AG04449 (cell line): ENCODE results near the gene QRICH1.

Experiments used
- CTCF ChIA-PET: fragments of 350-600 bp; formaldehyde crosslinking; extraction: SDS; loops from one replicate; lab custom pipeline; 2021; ENCODE audit warnings: antibody characterized with exemption; lab: Yijun Ruan, JAX
- POLR2A ChIA-PET: fragments of 400-600, 350-600 bp; formaldehyde crosslinking; extraction: SDS; loops from one replicate; lab custom pipeline; 2020; ENCODE audit warnings: antibody characterized with exemption, inconsistent platforms; lab: Yijun Ruan, JAX
- DNase-seq: peaks from one replicate; pipeline ENCODE4 v3.0.0-alpha.2; 2010; ENCODE audit warnings: low read depth, low spot score
- H3K4me3 ChIP-seq: 2 replicates; pipeline ENCODE4 v1.5.1; 2011; ENCODE audit warnings: low read depth, mild to moderate bottlenecking, control low read depth, low read length
- CTCF ChIP-seq: IDR thresholded peaks from one replicate; pipeline ENCODE4 v1.5.1; 2011; ENCODE audit warnings: mild to moderate bottlenecking, moderate library complexity, low read length, control low read depth, inconsistent platforms; ENCODE audit not compliant: insufficient read depth; ENCODE audit errors: missing control alignments

Gene QRICH1

GRCh38 chr3:49124203-49124602, 30.3 kb upstream of the QRICH1 start:
- no peak for TF ChIP-seq CTCF
- H3K4me3 ChIP-seq = no peak overlapping the region
- POLR2A ChIA-PET = interaction anchor here (0.6 to 1.9 kb wide), 2 partner anchors 8 to 130 kb away, joined by 3 to 7 read pairs; partner anchors contain the start of gene LAMB2
- DNase-seq = no peak
- CTCF ChIA-PET = no interaction called here

GRCh38 chr3:49123687-49124086, 29.8 kb upstream of the QRICH1 start:
- no peak for TF ChIP-seq CTCF
- POLR2A ChIA-PET = interaction anchor here (0.6 to 1.9 kb wide), 2 partner anchors 9 to 130 kb away, joined by 3 to 7 read pairs; partner anchors contain the start of gene LAMB2

GRCh38 chr3:49122886-49123545, 29.1 kb upstream of the QRICH1 start:
- no peak for DNase-seq
- ChIA-PET POLR2A (interaction anchor here (1.5 to 1.9 kb wide), 2 partner anchors 9 to 29 kb away, joined by 4 to 7 read pairs; partner anchors contain the start of genes LAMB2 and QRICH1), CTCF (no interaction called here)
- TF ChIP-seq CTCF = no peak
- no peak overlapping the region for H3K4me3 ChIP-seq

More at GRCh38 chr3:49123687-49124086, 29.8 kb upstream of the QRICH1 start:
- CTCF ChIA-PET = no interaction called here
- no peak overlapping the region for H3K4me3 ChIP-seq
- no peak for DNase-seq

- POLR2A ChIA-PET = interaction anchor here (1.5 to 2.6 kb wide), 2 partner anchors 10 to 29 kb away, joined by 4 to 25 read pairs; partner anchors contain the start of genes LAMB2 and QRICH1
- no peak for TF ChIP-seq CTCF
- H3K4me3 ChIP-seq = no peak overlapping the region
- DNase-seq = no peak
- CTCF ChIA-PET = no interaction called here
Measured at GRCh38 chr3:49122451-49122850, 28.6 kb upstream of the QRICH1 start.

- TF ChIP-seq CTCF = no peak
- CTCF ChIA-PET = interaction anchor here (0.7 to 1.7 kb wide), 3 partner anchors 11 to 327 kb away, joined by 3 to 7 read pairs (median 4); partner anchors contain the start of gene LAMB2
- DNase-seq = no peak
- H3K4me3 ChIP-seq = no peak overlapping the region
- POLR2A ChIA-PET = interaction anchor here (1.5 to 2.6 kb wide), 3 partner anchors 8 to 28 kb away, joined by 4 to 25 read pairs (median 6); partner anchors contain the start of genes LAMB2 and QRICH1
Measured at GRCh38 chr3:49122022-49122421, 28.2 kb upstream of the QRICH1 start.

- ChIA-PET CTCF (interaction anchor here (0.7 to 1.7 kb wide), 4 partner anchors 10 to 328 kb away, joined by 3 to 7 read pairs (median 4); partner anchors contain the start of gene LAMB2), POLR2A (interaction anchor here (0.7 to 2.6 kb wide), 8 partner anchors 9 to 161 kb away, joined by 3 to 25 read pairs (median 4); partner anchors contain the start of genes LAMB2, NDUFAF3 and QRICH1)
- H3K4me3 ChIP-seq = peak overlapping the region; percentile 96
- no peak for TF ChIP-seq CTCF
- DNase-seq = no peak
Measured at GRCh38 chr3:49121132-49121736, 27.4 kb upstream of the QRICH1 start.
